Muscle layer of duodenum (tissue), 2 donors: ENCODE results near the gene AP1B1.

Experiments
- H3K27ac ChIP-seq: one replicate; pipeline ENCODE4 v1.7.0; 2013; ENCODE audit warnings: mild to moderate bottlenecking, low read length
- H3K27me3 ChIP-seq: one replicate; pipeline ENCODE4 v1.7.0; 2013; ENCODE audit warnings: low read depth, mild to moderate bottlenecking, control low read depth, low read length
- H3K36me3 ChIP-seq, 2 donors: one replicate each; pipeline ENCODE4 v1.7.0; 2013; ENCODE audit warnings: low read length in 2 of 2, control low read depth in 1 of 2, mild to moderate bottlenecking in 1 of 2; ENCODE audit not compliant: insufficient read depth in 2 of 2, control insufficient read depth in 1 of 2
- H3K4me1 ChIP-seq, 2 donors: one replicate each; pipeline ENCODE4 v1.7.0; 2013; ENCODE audit warnings: low read length in 2 of 2, mild to moderate bottlenecking in 2 of 2, control low read depth in 1 of 2, moderate library complexity in 1 of 2; ENCODE audit not compliant: insufficient read depth in 2 of 2, control insufficient read depth in 1 of 2
- H3K4me3 ChIP-seq, 2 donors: one replicate each; pipeline ENCODE4 v1.7.0; 2013; ENCODE audit warnings: low read length in 2 of 2, low read depth in 1 of 2, mild to moderate bottlenecking in 1 of 2
- H3K9me3 ChIP-seq, 2 donors: one replicate each; pipeline ENCODE4 v1.7.0; 2013; ENCODE audit warnings: low read length in 2 of 2, control low read depth in 1 of 2, mild to moderate bottlenecking in 1 of 2; ENCODE audit not compliant: control insufficient read depth in 1 of 2
- donor health status: healthy.

AP1B1 gene

GRCh38 chr22:29317827-29318454 lies 70.4 kb downstream of the AP1B1 start:
- Histone ChIP-seq H3K36me3 (no peaks in the 10 kb centered on the region), H3K27ac (no peak overlapping the region), H3K9me3 (no peaks in the 10 kb centered on the region), H3K4me3 (no peak overlapping the region), H3K4me1 (peaks cover 0 to 26% of the 10 kb centered on the region in 2 donors), H3K27me3 (peaks cover 20% of the 10 kb centered on the region)

- Histone ChIP-seq H3K27me3 (peaks cover 20% of the 10 kb centered on the region), H3K4me1 (peaks cover under 1 to 42% of the 10 kb centered on the region in 2 donors), H3K27ac (no peak overlapping the region), H3K9me3 (no peaks in the 10 kb centered on the region), H3K4me3 (peak overlapping the region in 1 of 2 donors; percentile 54), H3K36me3 (no peaks in the 10 kb centered on the region)
These were observed 72.1 kb downstream of the AP1B1 start for GRCh38 chr22:29316141-29316828.

GRCh38 chr22:29315286-29316140 lies 72.9 kb downstream of the AP1B1 start, which contains the start of gene RASL10A:
TSS of gene RASL10A (minus strand) at chr22:29315697. CDS start at chr22:29315246, 451 bp downstream.
- Histone ChIP-seq H3K4me1 (peaks cover 3 to 49% of the 10 kb centered on the region in 2 donors), H3K36me3 (no peaks in the 10 kb centered on the region)

DNA sequence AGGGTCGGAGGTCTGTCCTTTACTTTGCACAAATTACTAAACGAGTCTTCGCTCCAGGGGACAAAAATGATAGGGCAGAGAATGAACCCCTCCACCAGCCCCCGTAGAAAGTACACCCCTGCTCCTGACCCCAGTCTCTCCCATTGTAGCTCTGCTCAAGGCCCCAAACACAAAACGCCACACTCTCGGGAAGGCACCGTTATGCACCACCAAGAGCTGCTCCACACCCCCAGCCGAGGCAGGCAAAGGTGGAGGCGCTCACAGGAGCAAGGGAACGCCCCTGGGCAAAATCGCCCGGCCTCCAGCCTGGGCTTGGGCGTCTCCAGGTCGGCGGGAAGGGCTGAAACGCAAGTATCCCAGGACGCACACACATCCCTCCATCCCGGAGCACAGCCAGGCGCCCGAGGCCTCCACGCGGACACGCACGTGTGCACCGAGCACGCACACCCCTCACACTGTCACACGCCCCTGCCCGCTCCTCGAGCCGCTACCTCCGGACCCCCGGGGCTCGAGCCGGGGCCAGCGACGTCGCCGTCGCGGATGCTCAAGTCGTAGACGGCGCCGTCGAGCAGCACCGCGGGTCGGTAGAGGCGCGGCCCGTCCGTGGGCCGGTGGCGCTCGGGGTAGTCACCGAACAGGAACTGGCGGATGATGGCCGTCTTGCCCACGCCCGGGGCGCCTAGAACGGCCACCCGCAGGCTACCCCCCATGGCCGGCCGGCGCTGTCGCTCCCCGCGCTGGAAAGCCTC lies 73.7 kb downstream of the AP1B1 start:
- Histone ChIP-seq H3K4me3 (peak overlapping the region; percentile 27 to 54), H3K36me3 (no peaks in the 10 kb centered on the region), H3K9me3 (no peaks in the 10 kb centered on the region), H3K27me3 (peaks cover 20% of the 10 kb centered on the region), H3K27ac (no peak overlapping the region), H3K4me1 (peaks cover 6 to 55% of the 10 kb centered on the region in 2 donors)

More at GRCh38 chr22:29315286-29316140, 72.9 kb downstream of the AP1B1 start, which contains the start of gene RASL10A:
- Histone ChIP-seq H3K27ac (no peak within 1 kb of the TSS), H3K4me3 (peak within 1 kb of the TSS; percentile 27 to 54), H3K27me3 (peaks cover 20% of the 10 kb centered on the region), H3K9me3 (no peaks in the 10 kb centered on the region)

DNA sequence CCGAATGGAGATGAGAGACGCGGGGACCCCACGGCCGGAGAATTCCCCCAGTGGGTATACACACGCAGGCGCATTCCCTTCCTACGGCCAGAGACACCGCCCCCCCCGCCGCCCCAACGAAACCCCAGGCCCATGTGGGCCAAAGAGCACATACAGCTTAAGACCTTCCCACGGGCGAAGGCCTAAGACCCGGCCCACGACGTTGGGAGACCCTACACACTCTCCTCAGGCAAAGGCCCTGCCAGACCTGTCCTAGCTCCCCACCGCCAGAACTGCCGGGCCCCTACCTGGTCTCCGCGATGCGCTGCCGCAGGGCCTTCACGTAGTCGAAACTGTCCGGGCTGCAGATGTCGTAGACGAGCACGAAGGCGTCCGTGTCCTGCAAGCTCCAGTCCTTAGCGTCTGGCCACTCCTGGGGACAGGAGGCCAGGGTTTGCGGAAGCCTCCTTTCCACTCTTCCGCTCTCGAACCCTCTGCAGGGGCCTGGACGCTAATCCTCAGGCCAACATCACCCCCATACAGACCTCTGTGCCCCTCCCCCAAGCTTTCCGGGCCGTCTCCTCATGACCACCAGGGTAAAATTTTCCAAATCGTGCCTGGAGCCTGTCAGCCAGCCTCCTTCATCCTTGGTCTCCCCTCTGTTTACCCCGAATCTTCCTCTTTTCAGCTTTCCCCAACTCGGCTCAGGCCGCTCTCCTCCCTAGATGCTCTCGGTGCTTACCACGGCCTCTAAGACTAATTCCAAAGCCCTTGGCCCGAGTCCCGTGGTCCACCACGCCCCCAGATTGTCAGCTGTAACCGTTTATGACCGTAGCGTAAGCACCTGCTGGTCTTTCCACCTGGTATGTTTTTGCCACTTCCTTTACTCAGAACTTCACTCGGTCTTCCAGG lies 74.5 kb downstream of the AP1B1 start:
- Histone ChIP-seq H3K9me3 (no peaks in the 10 kb centered on the region), H3K4me1 (peaks cover 15 to 64% of the 10 kb centered on the region in 2 donors), H3K4me3 (peak overlapping the region; percentile 27 to 54), H3K27me3 (peaks cover 20% of the 10 kb centered on the region), H3K27ac (no peak overlapping the region), H3K36me3 (no peaks in the 10 kb centered on the region)

DNA sequence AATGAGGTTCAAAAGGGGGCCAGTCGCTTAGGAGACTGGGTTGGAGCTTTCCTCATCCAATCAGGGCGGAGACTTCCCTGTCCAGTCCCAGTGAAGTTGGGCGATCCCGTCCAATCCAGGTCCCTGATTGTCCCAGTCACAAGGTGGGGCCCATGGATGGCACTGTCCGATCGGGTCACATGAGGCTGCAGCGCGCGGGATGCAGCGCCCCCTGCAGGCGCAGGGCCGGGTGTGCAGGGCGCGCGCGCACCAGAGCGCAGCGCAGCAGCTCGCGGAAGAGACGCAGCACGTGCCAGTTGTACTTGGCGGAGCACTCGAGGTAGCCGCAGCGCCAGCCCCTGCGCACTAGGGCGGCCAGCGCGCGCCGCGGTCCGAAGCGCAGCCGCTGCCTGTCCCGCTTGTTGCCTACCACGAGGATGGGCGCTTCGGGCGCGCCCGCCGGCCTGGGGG lies 75.2 kb downstream of the AP1B1 start:
- Histone ChIP-seq H3K27ac (no peak overlapping the region), H3K9me3 (no peaks in the 10 kb centered on the region), H3K36me3 (no peaks in the 10 kb centered on the region), H3K27me3 (peaks cover 20% of the 10 kb centered on the region), H3K4me1 (peaks cover 15 to 71% of the 10 kb centered on the region in 2 donors), H3K4me3 (no peak overlapping the region)

DNA sequence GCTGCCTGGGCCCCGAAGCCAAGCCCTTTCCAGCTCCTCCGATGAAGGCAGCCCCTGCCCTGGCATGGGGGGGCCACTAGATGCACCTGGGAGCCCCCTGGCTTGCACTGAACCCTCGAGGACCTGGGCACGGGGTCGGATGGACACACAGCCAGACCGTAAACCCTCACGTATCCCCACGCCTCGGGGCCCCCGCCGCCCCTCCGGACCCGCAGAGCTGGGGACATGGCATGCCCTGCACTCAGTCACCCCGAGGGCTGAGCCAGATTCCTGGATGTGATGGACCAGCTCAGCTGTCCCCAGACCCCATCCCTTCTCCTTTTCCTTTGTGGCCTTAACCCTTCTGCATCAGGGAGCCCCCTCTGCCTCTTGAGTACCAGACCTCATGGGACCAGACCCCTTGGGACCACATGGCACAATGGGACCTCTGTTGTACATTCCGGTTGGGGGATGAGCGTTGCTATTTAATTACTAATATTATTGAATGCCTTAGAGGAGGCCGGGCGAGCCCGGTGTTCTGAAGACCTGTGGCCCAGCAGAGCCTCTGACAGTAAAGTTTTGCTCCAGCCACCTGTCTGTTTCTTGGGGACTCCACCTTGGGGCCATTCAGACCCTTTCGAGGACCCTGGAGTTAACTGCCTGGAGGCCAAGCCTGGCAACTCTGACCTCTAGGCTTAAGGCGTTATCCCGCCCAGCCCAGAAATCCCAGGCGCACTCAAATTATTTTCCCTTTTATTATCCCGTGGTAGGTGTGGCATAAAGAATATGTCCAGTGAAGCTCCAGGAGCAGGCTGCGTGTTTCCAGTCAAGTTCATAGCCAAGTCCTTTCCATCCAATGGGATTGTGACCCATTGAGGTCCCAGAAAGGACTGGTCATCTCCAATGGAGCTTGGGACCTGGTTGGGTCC lies 75.9 kb downstream of the AP1B1 start:
- Histone ChIP-seq H3K4me3 (peak overlapping the region in 1 of 2 donors; percentile 15), H3K4me1 (peaks cover 15 to 78% of the 10 kb centered on the region in 2 donors), H3K27me3 (peaks cover 20% of the 10 kb centered on the region), H3K9me3 (no peaks in the 10 kb centered on the region), H3K27ac (no peak overlapping the region), H3K36me3 (no peaks in the 10 kb centered on the region)

GRCh38 chr22:29311464-29312217 lies 76.7 kb downstream of the AP1B1 start:
- peaks cover 20% of the 10 kb centered on the region for H3K27me3 ChIP-seq
- no peaks in the 10 kb centered on the region for H3K9me3 ChIP-seq
- peaks cover 15 to 80% of the 10 kb centered on the region in 2 donors for H3K4me1 ChIP-seq
- no peak overlapping the region for H3K27ac ChIP-seq
- H3K4me3 ChIP-seq, result peak overlapping the region in 1 of 2 donors; percentile 15
- H3K36me3 ChIP-seq, result no peaks in the 10 kb centered on the region

DNA sequence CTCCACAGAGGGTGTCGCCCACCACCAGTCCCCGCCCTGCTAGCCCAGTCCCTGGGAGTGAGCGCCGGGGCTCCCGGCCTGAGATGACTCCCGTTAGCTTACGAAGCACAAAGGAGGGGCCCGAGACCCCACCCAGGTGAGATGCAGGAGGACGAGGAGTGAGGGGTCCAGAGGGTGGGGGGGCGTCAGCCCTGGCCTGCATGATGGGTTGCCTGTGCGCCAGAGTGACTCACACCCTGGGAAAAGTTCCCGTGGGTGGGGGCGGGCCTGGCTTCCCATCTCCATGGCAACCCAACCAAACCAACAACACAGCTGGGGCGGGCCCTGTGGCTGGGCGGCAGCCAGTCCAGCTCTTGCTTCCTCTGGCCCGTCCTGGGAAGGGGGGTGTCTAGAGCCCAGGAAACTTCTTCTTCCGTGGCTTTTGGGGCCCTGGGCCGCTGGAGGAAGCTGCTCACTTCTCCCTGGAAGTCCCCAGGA lies 77.5 kb downstream of the AP1B1 start:
- no peaks in the 10 kb centered on the region for H3K9me3 ChIP-seq
- H3K4me1 ChIP-seq, result peaks cover 15 to 78% of the 10 kb centered on the region in 2 donors
- peak overlapping the region in 1 of 2 donors; percentile 15 for H3K4me3 ChIP-seq
- H3K27me3 ChIP-seq, result peaks cover 15% of the 10 kb centered on the region
- H3K36me3 ChIP-seq, result no peaks in the 10 kb centered on the region
- no peak overlapping the region for H3K27ac ChIP-seq
